K562 (cell line): ENCODE results near the gene CACNA1C. TPM values are rescaled to one million over a fixed set of nuclear protein-coding genes. Genes with fewer than 3 reads are reported as not detected.

Source experiments
- EWSR1 ChIP-seq: fragments of 450-650 bp; IDR thresholded peaks from 2 replicates; pipeline ENCODE4 v1.6.1; 2018; ENCODE audit warnings: borderline replicate concordance, mild to moderate bottlenecking, low read depth, moderate library complexity; ENCODE audit not compliant: partially characterized antibody
- SETDB1 ChIP-seq: IDR thresholded peaks from one replicate; pipeline ENCODE4 v1.6.1; 2012; ENCODE audit warnings: low read length, control low read depth, inconsistent platforms
- TBP ChIP-seq: optimal IDR thresholded peaks from 2 replicates; pipeline ENCODE3; 2011; ENCODE audit warnings: low read depth, low read length, improper control_type of control experiment
- ZBTB1 ChIP-seq: sonication (generic); formaldehyde crosslinking; IDR thresholded peaks from 2 replicates; pipeline ENCODE4 v1.8.1; 2023; ENCODE audit warnings: missing genetic modification reagents, low read depth, mild to moderate bottlenecking, borderline replicate concordance
- ZNF584 ChIP-seq: fragments of 200-800 bp; sonication (Bioruptor generic); IDR thresholded peaks from 2 replicates; pipeline ENCODE4 v1.6.1; 2016; ENCODE audit warnings: low read depth, mild to moderate bottlenecking, missing genetic modification characterization, missing compliant biosample characterization
- polyA plus RNA-seq, 8 experiments: library from polyadenylated mRNA; depleted of rRNA in 4 of 8; stranded (reverse) in 5 of 8; unstranded in 3 of 8; fragments of >200 nt; fragmentation: Nextera tagmentation in 2 of 8; fragmentation: Illumina TruSeq in 1 of 8; extraction: Ambion mirVana in 2 of 8; extraction: Trizol in 1 of 8; gene quantifications; 2 replicates each; pipeline versions ENCODE4 v1.2.1 to v1.2.3, GENCODE V29; 2011 to 2014; ENCODE audit warnings: inconsistent platforms in 1 of 8, missing spikeins in 1 of 8
- total RNA-seq, 7 experiments: library from RNA; depleted of rRNA in 6 of 7; stranded (reverse); fragments of >200 nt in 6 of 7; fragmentation: Illumina TruSeq in 2 of 7; extraction: Trizol in 2 of 7; gene quantifications; 2 replicates each; pipeline versions ENCODE4 v1.2.1 to v1.2.3, GENCODE V29; 2011 to 2021; ENCODE audit warnings: low replicate concordance in 1 of 7
- TF ChIP-seq, protein P1 (sequence below): sonication (generic); formaldehyde crosslinking; IDR thresholded peaks from 2 replicates; pipeline ENCODE4 v1.8.0; 2023; ENCODE audit warnings: mild to moderate bottlenecking, missing genetic modification reagents

CACNA1C gene
- total and polyA plus RNA-seq, 9 of the 15 experiments (the other 6 are each of a cell fraction or from before 2014, with no cell fraction given): not detected

GRCh38 chr12:2125651-2126522 is 73.1 kb downstream of the CACNA1C start (continued):
- TF ChIP-seq, protein P1, sequence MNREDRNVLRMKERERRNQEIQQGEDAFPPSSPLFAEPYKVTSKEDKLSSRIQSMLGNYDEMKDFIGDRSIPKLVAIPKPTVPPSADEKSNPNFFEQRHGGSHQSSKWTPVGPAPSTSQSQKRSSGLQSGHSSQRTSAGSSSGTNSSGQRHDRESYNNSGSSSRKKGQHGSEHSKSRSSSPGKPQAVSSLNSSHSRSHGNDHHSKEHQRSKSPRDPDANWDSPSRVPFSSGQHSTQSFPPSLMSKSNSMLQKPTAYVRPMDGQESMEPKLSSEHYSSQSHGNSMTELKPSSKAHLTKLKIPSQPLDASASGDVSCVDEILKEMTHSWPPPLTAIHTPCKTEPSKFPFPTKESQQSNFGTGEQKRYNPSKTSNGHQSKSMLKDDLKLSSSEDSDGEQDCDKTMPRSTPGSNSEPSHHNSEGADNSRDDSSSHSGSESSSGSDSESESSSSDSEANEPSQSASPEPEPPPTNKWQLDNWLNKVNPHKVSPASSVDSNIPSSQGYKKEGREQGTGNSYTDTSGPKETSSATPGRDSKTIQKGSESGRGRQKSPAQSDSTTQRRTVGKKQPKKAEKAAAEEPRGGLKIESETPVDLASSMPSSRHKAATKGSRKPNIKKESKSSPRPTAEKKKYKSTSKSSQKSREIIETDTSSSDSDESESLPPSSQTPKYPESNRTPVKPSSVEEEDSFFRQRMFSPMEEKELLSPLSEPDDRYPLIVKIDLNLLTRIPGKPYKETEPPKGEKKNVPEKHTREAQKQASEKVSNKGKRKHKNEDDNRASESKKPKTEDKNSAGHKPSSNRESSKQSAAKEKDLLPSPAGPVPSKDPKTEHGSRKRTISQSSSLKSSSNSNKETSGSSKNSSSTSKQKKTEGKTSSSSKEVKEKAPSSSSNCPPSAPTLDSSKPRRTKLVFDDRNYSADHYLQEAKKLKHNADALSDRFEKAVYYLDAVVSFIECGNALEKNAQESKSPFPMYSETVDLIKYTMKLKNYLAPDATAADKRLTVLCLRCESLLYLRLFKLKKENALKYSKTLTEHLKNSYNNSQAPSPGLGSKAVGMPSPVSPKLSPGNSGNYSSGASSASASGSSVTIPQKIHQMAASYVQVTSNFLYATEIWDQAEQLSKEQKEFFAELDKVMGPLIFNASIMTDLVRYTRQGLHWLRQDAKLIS (CRISPR knock-in tag): no peak
- TF ChIP-seq EWSR1 (no peak), TBP (no peak), ZNF584 (no peak), SETDB1 (no peak), ZBTB1 (CRISPR knock-in tag) (no peak)
